Sigmoid colon (tissue), 3 donors: Measurements from ENCODE around the gene PRR19.

Source experiments
- CTCF ChIP-seq, 4 experiments: fragments of 450-650 bp in 3 of 4; fragments of 200-600 bp in 1 of 4; IDR thresholded peaks; one replicate each; pipeline ENCODE4 v1.5.1; 2016 to 2019; ENCODE audit warnings: antibody characterized with exemption in 4 of 4, mild to moderate bottlenecking in 3 of 4, moderate library complexity in 2 of 4
- POLR2A ChIP-seq, 2 donors: fragments of 450-650 bp; IDR thresholded peaks; one replicate each; pipeline ENCODE4 v1.6.1; 2016; ENCODE audit warnings: antibody characterized with exemption in 2 of 2, mild to moderate bottlenecking in 2 of 2, moderate library complexity in 2 of 2

GRCh38 chr19:42328106-42328505 is 26.2 kb downstream of the PRR19 start:
- TF ChIP-seq CTCF (IDR thresholded peaks at IDR 0.05) (no peak), POLR2A (IDR thresholded peaks at IDR 0.05) (no peak)
